GM18511 (cell line): ENCODE results near the gene TCOF1.
A peak's percentile ranks its signal among the peaks of the same experiment; 100 is the strongest.

Experiments used
- ATAC-seq: cut with Tn5 transposase; IDR thresholded peaks from one replicate; pipeline ENCODE4 v1.9.1; 2021; ENCODE audit warnings: mild to moderate bottlenecking, moderate library complexity; ENCODE audit not compliant: unreplicated experiment

TCOF1 gene

DNA sequence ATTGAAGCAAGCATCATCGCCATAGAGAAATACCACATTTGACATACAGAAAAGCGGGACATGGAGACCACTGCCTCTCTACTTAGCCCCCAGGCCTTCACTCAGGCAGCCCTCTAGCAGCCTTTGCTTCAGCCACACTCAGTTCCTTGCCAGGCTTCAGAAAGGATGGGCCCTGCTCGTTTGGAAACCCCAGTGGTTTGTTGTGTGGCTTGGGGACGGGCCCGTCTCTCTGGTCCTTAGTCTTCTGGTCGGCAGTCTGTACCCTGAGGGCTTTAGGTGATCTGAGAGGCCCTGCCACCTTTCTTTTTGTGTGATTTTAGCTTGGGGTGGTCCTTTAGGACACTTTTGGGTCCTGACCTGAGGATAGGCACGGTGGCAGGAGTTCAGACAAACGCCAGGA is 33.7 kb upstream of the TCOF1 start:
- no peak for ATAC-seq

DNA sequence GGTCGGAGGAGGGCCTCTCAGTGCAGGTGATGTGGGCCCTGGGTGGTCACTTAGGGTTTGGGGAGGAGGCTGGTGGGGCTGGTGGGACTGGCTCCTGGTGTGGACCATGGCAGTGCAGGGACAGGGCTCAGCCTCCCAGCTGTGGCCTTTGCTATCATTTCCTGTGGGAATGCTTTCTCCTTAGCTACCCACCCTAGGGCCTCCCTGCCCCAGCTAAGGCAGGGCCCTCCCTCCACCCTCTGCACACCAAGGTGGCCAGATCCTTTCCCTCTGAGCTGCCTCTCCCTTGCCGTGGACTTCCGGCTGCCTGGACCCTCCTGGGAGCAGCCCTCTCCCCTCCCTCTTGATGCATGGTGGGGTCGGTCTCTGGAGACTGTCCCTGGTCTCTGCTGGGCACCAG is 32.1 kb upstream of the TCOF1 start:
- ATAC-seq, result no peak

DNA sequence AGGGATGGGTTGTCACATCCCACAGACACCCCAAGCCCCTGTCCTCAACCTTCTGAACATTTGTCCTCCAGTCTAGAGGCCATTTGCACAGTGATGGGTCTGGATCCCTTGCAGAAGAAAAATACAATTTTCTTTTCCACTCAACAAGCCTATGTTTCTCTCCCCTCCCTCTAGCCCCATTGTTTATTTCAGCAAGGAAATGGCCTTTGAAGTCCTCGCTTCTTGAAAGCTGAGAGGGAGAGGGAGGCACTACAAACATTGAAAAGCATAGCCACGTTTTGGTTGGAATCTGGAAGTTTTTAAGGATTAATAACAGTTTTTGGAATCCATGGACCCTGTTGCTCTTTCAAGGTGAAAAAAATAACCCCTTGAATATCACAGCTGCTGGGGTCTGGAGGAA is 30.8 kb upstream of the TCOF1 start:
- no peak for ATAC-seq

DNA sequence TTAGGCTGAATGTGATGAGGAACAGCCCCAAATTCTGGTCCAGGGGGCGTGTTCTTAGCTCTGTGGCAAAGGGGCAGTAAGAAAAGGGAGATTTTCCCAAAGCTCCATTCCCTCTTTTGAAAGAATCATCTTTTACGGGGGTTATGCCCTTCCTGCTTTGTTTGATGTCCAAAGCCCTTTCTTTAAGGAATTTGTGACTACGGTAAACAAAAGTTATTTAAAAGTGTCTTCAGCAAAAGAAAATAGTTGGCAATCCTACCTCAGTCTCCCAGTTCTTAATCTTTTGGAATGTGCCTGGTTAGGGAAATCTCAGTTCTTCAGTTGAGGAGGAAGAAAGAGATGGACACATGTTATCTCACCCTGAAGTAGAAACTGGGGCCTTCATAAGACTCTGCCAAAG is 30.4 kb upstream of the TCOF1 start:
- no peak for ATAC-seq

DNA sequence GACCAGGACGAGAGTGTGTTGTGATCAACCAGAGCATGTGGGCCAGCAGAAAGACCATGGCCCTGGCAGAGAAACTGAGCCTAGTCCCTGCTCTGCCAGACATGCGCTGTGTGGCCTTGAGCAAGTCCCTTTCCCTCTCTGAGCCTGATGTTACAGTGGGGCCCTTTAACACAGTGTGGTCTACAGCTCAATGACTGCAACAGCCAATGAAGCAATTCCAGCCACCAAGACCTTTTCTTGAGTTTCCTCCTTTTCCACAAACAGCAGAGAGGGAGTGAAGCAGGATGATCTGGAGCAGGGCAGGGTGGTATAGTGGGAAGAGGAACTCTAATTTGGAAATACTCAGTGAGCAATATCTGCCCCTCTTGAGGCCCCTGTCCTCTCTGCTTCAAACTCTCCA is 29.0 kb upstream of the TCOF1 start:
- ATAC-seq, result no peak

DNA sequence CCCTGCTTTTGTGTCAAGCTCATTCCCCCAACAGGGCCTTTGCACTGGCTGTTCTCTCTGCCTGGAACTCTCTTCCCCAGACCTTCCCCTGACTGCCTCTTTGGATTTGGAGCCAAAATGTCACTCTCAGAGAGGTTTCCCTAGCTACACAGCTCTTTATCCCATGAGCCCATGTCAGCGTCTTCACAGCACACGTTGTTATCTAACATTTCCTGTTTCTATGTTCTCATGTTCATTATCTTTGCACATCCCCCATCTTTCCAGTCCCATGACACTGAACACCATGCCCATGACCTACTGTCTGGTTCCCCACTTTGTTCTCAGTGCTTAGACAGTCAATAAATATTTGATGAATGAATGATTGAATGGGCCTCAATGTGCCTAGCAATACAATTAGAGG is 28.5 kb upstream of the TCOF1 start:
- ATAC-seq, result no peak

DNA sequence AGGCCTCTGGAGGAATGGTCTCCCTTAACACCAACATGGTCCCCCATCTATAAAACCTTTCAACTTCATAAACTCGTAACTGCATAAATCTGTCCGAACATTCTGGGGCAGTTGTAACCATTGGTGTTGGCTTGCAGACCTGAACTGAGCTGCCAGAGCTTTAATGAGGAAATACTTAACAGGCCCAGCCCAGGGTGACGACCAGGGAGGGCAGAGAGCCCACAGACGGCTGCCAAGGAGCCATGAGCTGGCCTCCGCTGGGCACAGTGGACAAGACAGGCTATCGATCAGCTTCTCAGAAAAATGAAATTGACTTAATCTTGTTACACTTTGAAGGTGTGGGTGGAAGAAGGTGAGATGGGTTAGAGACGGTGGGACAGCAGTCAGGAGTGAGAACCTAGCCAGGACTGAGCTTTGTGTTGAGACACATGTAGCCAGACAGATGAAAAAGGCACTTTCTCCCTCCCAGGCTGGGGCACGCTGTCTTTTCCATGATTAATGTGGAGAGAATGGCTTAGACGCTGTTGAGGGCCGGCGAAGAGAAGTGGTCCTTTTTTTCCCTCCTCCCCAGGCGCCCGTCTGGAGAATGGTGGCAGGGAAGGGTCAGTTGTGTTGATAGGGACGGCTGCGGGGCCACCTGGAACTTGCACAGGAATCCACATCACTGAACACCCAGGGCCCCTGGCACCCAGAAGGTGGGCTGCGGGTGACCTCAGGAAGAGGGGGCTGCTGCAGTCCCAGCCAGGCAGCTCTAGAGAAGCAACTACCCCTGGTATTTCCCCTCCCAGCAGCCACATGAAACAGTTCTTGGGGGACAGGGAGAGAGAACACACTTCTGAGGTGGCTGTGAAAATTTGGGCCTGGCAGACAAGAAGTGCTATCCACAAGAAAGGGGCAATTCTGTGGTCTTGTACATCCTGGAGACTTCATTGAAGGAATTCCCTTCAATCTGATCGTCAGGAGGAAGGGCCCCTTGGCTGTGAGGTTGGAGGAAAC is 27.3 kb upstream of the TCOF1 start:
- no peak for ATAC-seq

DNA sequence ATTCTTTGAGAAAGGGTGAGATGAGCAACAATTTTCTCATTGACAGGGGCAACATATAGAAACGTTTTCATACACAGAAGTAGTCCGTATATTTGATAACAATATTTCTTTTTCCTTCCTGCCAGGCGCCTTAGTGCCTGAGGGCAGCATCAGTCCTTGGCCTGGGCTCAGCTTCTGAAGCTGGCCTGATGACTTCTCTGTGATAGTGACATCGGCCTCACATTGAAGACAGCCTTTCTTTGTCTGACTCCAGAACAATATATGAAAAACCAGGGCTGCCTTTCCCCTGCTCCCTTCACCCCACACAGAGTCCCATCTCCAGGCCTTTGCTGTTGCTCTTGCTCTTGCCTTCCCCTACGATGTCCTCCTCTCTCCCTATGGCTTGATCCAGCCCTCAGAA is 24.1 kb upstream of the TCOF1 start:
- ATAC-seq, result no peak

DNA sequence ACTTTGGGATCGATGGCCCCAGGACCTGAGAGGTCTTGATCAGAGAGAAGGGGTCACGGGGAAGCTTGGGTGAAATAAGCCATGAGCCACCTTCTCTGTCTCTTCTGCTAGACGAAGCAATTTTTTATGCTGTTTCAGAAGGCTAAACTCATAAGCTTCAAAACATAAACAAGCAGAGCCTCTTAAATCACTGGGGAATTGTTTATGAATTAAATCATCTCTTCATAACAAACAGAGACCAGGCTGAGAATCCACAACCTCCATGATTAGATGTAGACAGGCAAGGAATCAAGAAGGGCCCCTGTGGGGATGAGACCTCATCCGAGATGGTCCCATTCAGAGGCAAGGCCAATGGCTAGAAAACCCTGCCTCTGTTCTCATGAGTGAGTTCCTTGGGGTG is 21.7 kb upstream of the TCOF1 start:
- no peak for ATAC-seq

DNA sequence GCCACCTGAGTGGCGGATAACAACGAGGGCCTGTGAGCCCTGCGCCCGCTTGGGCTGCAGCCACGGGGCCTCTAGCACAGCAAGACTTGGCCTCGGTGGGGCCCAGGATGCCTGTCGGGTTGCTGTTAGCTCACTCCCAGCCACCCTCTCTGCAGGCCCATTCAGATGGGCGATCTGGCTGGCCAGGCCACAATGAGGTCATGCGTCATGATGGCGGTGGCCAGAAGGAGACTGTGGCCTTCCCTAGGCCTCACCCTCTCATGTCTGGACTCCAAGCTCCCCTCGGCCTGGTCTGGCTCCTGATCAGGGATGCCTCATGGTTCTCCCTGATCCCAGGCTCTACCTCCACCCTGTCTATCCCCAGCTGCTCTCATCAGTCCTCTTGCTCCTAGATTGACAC is 19.0 kb upstream of the TCOF1 start:
- ATAC-seq, result no peak

DNA sequence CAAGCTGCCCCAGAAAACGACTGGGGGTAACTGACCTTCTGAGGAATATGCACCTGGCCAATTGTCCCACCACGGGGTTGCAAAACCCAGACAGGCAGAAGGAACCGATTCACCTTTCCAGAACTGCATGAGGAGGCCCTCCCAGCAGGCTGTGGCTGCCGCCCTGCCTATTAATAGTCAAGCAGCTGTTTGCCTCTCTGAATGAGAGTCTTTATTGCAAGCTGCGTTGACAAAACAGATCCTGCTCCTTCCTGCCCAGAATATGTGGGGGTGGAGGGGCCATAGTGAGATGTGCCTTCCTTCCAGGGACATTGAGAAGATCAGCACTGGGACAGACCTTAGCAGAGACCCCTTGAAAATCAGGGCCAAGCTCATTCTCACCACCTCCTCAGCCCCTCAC is 18.3 kb upstream of the TCOF1 start:
- ATAC-seq, result no peak

DNA sequence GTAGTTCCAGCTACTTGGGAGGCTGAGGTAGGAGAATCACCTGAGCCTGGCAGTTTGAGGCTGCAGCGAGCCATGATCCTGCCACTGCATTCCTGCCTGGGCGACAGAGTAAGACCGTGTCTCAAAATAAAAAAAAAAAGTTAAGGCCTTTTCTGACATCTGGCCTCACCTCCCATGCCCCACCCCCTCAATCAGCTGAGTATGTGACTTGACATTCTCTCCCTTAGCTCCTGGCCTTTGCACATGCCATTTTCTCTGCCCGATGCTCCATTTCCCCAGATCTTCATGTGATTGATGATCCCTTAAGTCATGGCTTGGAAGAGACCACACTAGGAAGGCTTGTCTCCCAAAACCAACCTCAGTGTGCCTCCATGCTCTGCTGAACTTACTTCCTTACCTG is 17.7 kb upstream of the TCOF1 start:
- no peak for ATAC-seq

DNA sequence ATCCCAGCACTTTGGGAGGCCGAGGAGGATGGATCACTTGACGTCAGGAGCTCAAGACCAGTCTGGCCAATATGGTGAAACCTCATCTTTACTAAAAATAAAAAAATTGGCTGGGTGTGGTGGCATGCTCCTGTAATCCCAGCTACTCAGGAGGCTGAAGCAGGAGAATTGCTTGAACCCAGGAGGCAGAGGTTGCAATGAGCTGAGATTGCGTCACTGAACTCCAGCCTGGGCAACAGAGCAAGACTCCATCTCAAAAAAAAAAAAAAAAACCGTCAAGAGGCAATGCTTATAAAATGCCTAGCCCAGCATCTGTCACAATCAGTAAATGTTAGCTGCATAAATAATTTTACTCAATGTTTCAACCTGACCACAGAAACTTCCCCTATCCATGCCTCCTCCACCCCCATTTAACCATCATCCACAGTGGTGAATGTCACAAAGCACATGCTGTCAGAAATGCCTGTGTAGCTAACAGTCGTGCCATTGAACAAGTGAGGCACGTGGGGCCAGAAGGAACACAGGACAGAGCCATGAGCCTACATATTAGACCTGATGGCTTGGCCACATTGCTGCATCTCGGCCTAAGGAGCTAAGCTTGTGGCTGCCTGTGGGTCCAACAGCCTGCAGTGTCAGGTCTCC is 16.8 kb upstream of the TCOF1 start:
- ATAC-seq, result no peak

DNA sequence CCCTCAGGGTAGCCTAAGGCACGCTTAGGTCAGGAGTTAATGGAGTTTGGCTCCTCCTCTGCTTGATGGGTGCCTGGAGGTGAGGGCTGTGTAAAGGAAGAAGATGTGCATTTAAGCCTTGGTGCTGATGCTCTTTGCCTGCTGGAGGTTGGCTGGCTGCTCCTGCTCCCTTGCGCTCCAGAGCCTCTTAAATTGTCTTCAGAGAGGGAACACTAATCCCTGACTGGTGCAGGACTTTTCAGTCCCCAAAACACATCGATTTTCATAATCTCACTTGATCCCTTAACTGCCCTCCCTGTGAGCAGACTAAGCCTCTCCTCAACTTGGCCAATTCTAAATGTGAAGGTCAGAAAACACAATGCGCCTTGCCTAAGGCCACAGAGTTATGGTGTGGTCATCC is 16.2 kb upstream of the TCOF1 start:
- ATAC-seq, result no peak

DNA sequence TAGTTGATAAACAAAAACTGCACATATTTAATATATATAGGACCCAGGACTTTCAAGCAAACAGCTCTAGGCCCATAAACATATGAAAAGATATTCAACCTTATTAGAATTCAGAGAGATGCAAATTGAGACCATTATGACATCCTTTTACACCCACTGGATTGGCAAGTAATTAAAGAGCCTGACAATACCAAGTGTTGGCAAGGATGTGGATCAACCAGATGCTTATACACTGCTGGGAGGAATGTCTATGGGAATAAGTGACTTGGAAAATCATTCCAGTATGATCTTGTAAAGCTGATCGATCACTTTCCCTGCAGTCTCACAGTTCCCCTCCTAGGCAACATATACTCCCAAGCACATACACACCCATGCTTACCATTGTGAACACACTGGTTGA is 15.5 kb upstream of the TCOF1 start:
- no peak for ATAC-seq

DNA sequence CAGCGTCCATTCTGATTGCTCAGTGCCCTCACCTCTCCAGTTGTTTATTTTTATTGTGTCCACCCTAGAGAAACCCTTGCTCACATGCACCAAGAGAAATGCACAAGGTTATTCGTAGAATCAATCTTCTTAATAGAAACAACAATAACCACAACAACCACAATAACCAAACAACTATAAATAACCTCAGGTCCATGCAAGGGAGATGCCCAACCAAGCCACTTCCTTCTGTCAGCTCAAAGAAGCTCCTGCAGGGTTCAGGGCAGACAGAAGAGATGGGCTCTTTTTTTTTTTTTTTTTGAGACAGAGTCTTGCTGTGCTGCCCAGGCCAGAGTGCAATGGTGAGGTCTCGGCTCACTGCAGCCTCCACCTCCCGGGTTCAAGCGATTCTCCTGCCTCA is 14.9 kb upstream of the TCOF1 start:
- peak; percentile 55 for ATAC-seq

DNA sequence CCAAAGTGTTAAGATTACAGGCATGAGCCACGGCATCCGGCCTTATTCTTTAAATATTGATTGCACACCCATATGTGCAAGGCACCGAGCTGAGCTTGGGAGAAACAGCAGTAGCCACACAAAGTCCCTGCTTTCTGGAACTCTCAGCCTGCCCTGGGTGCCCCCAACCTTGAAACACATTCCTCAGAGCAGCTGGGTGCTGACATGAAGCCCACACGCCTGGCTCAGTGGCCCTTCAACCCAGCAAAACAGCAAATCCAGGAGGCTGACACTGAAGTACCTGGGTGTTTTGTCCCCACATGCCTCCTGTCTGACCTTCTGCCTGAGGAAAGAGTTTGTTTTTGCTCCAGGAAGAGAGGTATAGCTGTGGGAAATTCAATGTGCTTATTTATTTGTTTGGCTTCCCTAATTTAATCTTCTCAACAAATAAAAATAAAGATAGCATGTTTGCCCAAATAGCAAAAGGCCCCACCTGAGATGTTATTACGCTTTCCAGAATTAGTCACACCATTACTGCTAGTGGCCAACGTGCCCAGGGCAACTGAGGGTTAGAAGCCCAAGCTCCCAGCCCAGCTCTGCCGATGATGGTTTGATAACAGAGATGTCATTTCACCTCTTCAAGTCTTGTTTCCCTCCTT is 13.4 kb upstream of the TCOF1 start:
- no peak for ATAC-seq

DNA sequence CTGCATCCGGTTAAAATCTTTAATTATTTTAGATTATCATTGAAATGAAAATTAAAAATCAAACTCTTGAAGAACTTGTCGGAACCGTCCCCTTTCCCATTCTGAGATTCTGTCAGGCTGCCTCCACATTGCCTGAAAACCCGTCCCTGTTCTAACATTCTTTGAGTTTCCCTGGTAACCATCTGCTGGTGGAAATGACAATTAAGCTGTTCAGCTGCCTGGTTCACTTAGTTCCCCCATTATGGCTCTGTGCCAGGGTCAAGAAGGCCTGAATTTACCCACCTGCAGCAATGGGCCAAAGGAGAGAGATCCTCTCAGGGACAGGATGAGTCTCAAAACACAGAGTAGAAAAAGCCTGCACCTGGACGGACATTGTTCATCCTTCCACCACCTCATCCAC is 11.8 kb upstream of the TCOF1 start:
- no peak for ATAC-seq

DNA sequence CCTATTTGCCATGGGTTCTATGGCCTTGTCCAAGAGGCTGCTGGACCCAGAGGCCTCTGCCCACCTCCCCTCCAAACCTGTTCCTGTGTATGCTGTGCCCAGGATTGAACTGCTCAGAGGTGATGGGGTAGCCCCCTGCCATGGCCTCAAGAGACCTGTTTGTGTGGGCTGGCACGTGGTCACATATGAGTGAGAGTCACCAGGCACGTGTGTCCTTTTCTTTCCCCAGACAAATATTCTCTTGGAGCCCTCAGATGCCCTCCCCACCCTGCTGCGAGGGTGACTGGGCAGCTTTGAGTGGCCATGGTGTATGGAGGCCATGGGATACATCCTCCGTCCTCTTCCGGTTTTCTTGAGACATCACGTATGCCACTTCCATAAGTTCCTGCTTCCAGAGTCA is 10.9 kb upstream of the TCOF1 start:
- no peak for ATAC-seq

DNA sequence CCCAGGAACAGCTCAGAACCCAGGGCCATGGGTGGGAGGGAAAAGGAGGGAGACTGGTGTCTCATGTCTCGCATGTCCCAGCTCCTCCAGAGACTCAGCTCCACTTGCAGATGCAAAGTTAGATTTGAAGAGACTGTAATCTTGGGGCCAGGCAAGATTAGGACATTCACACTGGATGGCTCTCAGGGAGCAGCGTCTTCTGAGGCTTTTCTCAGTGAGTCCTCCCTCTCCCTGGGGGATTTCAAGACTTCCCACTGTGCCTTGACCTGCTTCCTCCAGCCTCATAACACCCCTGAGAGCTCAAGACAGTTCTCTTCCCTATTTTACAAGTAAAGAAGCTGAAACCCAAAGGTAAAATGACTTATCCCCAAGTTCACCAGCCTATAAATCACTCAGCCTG is 10.5 kb upstream of the TCOF1 start:
- no peak for ATAC-seq

DNA sequence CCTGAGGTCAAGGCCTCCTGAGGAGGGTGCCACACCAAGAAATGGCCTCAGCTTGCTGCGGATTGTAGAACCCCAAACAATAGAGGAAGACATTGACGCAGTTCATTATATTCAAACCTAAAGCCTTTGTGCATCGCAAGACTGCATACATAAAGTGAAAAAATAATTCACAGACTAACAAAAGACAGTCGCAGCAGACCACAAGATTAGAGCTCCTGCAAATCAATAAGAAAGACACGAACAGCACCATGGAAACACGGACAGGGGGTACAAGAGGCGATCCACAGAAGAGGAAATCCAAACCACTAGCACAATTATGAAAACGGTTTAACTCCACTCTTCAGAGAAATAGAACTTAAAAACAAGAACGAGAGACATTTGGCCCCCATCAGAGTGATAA is 10.0 kb upstream of the TCOF1 start:
- no peak for ATAC-seq

DNA sequence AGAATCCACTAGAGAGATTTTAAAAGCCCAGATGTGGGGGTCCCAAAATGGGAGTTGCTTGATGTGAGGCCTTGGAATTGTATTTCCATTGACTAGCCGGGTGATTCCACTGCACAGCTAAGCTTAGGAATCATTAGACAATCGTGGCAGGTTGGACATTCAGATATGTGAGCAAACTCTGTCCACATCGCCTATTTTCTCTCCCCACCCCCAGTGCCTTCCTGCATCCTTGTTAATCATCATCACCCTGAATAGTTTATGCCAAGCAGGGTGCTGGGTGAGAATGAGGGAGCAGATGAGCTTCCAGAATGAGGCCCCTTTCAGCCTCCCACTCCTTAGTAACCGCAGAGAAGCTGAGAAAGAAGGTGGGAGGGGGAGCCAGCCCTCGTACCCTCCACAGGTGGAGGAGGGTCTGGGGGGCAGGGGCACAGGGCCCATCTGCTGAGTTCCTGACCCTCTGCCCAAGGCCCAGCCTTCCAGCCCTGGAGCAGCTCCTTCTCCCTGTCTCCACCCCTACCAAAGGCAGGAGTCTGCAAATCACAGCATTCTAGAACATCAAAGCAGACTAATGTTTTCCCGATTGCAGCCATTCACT is 7.7 kb upstream of the TCOF1 start:
- ATAC-seq, result no peak
